ENCODE results near the gene IL13RA1.
"Not testable (repeated sequence)": the region's sequence is repeated elsewhere in the genome, so short reads cannot be mapped to it uniquely, and the experiment has no call there.

The IL13RA1 gene

GRCh38 chrX:118807151-118808017 is 80.0 kb downstream of the IL13RA1 start:
- H3K27me3 ChIP-seq (ENCODE audit: insufficient read depth, low read length): no peaks in the 10 kb centered on the region
- no peak overlapping the region for H3K4me2 ChIP-seq (ENCODE audit: low read length)
- no peaks in the 10 kb centered on the region for H3K9me3 ChIP-seq (ENCODE audit: low read length)
- TF ChIP-seq EZH2 (IDR thresholded peaks at IDR 0.05; ENCODE audit: borderline replicate concordance, low read length) (no peak), CTCF (IDR thresholded peaks at IDR 0.05; ENCODE audit: low read length) (peak; percentile 59)
- no peak overlapping the region for H3K9ac ChIP-seq (ENCODE audit: low read length)
- H4K20me1 ChIP-seq (ENCODE audit: insufficient read depth, low read length): no peaks in the 10 kb centered on the region
- no peaks in the 10 kb centered on the region for H3F3A ChIP-seq (ENCODE audit: insufficient read depth, low read length)
- H3K79me2 ChIP-seq (ENCODE audit: insufficient read depth, low read length): no peaks in the 10 kb centered on the region
- no peaks in the 10 kb centered on the region for H3K9me2 ChIP-seq (ENCODE audit: low read depth, low read length)
- H3K4me1 ChIP-seq (ENCODE audit: insufficient read depth, low read length, severe bottlenecking): no peaks in the 10 kb centered on the region
- no peak overlapping the region for H2AFZ ChIP-seq (ENCODE audit: low read length)
- H3K27ac ChIP-seq (ENCODE audit: low read depth, low read length, poor library complexity, severe bottlenecking): no peak overlapping the region
- H3K4me3 ChIP-seq (ENCODE audit: low read depth, low read length, poor library complexity, severe bottlenecking): no peak overlapping the region
- H3K36me3 ChIP-seq (ENCODE audit: insufficient read depth, low read length): no peaks in the 10 kb centered on the region

GRCh38 chrX:118817257-118817656 is 89.9 kb downstream of the IL13RA1 start:
- not testable (repeated sequence) for H3K79me2 ChIP-seq (ENCODE audit: insufficient read depth, low read length); H4K20me1 ChIP-seq (ENCODE audit: insufficient read depth, low read length); H3K4me1 ChIP-seq (ENCODE audit: insufficient read depth, low read length, severe bottlenecking); H3K9me3 ChIP-seq (ENCODE audit: low read length); H3K36me3 ChIP-seq (ENCODE audit: insufficient read depth, low read length); H2AFZ ChIP-seq (ENCODE audit: low read length); H3K4me2 ChIP-seq (ENCODE audit: low read length); H3F3A ChIP-seq (ENCODE audit: insufficient read depth, low read length); H3K27ac ChIP-seq (ENCODE audit: low read depth, low read length, poor library complexity, severe bottlenecking); H3K9ac ChIP-seq (ENCODE audit: low read length); H3K27me3 ChIP-seq (ENCODE audit: insufficient read depth, low read length); H3K4me3 ChIP-seq (ENCODE audit: low read depth, low read length, poor library complexity, severe bottlenecking); H3K9me2 ChIP-seq (ENCODE audit: low read depth, low read length)

GRCh38 chrX:118823263-118824172 is 96.1 kb downstream of the IL13RA1 start, which contains the start of gene ZCCHC12:
ZCCHC12 (plus strand) TSS chrX:118823824; CDS start chrX:118825245, 1,421 bp downstream.
- no peaks in the 10 kb centered on the region for H3K9me3 ChIP-seq (ENCODE audit: low read length)
- H3K79me2 ChIP-seq (ENCODE audit: insufficient read depth, low read length): no peaks in the 10 kb centered on the region
- H3K27me3 ChIP-seq (ENCODE audit: insufficient read depth, low read length): no peaks in the 10 kb centered on the region
- peak within 1 kb of the TSS; percentile 42 for H3K4me3 ChIP-seq (ENCODE audit: low read depth, low read length, poor library complexity, severe bottlenecking)
- H3K4me2 ChIP-seq (ENCODE audit: low read length): peak within 1 kb of the TSS; percentile 61
- no peak within 1 kb of the TSS for H3K9ac ChIP-seq (ENCODE audit: low read length)
- no peaks in the 10 kb centered on the region for H3K36me3 ChIP-seq (ENCODE audit: insufficient read depth, low read length)
- peaks cover 8% of the 10 kb centered on the region for H3K4me1 ChIP-seq (ENCODE audit: insufficient read depth, low read length, severe bottlenecking)
- no peak within 1 kb of the TSS for H3K27ac ChIP-seq (ENCODE audit: low read depth, low read length, poor library complexity, severe bottlenecking)
- H2AFZ ChIP-seq (ENCODE audit: low read length): no peak within 1 kb of the TSS
- no peaks in the 10 kb centered on the region for H3F3A ChIP-seq (ENCODE audit: insufficient read depth, low read length)
- no peaks in the 10 kb centered on the region for H4K20me1 ChIP-seq (ENCODE audit: insufficient read depth, low read length)
- no peaks in the 10 kb centered on the region for H3K9me2 ChIP-seq (ENCODE audit: low read depth, low read length)
- TF ChIP-seq EZH2 (IDR thresholded peaks at IDR 0.05; ENCODE audit: borderline replicate concordance, low read length) (no peak), CTCF (IDR thresholded peaks at IDR 0.05; ENCODE audit: low read length) (no peak)

All from OCI-LY1 (cell line).